ENCODE data around the gene CHM.
"Not testable (repeated sequence)": the region's sequence is repeated elsewhere in the genome, so short reads cannot be mapped to it uniquely, and the experiment has no call there.

Gene CHM

DNA sequence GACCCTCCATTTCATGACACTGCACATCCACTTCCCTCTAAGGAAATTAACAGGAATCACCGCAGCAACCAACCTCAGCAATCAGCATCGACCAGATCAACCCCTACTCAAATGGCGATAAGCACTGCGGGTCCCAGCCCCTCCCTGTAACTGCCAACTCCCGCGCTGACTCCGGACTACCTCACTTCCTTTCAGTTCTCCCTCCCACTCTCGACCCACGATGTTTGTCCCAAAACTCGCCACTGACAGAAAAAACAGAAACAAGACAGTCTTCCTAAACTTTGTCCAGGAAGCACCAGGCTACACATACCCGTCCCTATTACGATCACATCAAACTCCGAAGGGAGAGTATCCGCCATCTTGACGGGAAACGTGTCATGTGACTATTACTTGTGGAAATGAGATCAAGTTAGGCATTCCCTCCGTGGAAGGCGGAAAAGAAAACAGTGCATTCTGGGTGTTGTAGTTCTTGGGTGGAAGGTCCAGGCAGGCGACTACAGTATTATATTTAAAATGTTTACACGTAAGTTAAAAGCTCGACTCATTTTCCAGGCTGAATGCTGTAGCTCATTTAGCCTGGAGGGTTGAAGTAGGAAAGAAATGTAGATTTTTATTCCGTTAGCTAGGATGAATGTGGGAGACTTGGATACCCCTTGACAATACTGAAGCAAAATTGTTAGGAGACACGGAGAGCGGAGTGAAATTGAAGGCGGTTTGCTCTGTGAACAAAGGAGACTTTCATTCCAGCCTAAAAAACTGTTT lies at the start of gene CHM:
Gene CHM, minus strand, starts transcription at position 385 of the 762 bp plus-strand sequence. Its CDS starts 26 bp downstream, at position 359.
- peak; percentile 85 for FAIRE-seq

GRCh38 chrX:86078650-86079049 lies 31.3 kb upstream of the CHM start:
- FAIRE-seq = no peak

DNA sequence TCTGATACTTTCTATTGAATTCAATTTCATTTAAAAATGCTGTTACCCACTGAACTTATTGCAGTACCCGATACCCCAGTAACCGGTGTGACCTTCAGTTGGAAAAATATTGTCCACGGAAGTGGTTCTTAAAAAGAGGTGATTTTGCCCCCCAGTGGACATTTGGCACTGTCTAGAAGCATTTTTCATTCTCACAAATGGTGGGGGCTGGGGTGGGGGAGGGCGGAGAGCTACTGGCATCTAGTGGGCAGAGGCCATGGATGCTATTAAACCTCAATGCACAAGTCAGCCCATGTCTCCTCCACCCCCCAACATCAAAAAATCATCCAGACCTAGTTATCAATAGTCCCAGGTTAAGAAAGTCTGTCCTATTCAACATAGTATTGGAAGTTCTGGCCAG lies 19.6 kb upstream of the CHM start:
- FAIRE-seq = no peak

DNA sequence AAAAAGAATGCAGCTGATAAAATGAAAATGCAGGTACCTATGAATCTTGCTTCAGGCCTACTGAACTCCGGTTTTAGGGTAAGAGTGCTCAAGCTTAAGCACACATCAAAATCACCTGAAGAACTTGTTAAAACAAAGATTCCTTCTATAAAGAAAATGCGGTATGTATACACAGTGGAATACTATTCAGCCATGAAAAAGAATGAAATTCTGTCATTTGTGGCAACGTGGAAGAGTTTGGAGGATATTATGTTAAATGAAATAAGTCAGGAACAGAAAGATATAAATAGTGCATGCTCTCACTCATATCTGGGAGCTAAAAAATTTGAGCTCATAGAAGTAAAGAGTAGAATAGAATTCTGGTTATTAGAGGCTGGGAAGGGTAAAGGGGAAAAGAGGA lies 14.0 kb upstream of the CHM start:
- no peak for FAIRE-seq

DNA sequence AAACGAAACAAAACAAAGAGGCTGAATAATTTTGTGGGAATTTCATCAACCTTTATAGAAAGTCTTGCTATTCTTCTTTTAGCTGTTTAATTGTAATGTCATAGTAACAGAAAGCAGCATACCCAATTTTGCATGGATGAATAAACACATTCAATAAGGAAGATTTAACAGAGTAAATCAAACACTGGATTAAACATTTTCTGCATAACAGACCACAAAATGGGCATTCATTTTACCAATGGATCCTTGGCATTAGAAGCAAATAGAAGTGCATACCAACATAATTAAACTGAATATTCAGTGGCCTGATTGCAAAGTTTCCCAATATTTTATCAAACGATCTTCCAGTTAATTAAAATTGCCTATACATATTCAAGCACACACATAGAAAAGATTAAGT lies 4.4 kb upstream of the CHM start:
- FAIRE-seq = no peak

DNA sequence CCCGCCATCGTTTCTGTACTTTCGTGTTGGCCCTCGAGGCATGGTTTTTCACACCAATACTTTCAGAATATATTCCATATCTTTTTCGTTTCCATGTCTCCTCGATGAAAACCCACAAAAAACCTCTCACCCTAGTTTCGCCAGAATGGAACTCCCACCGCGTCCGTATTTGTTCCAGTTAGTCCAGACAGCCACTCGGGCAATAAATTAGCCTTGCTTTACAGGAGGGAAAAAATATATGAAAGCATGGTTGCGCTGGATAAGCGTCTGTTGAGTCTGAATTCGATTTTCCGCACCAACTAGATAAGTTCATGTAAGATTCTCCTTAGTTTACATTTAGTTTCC lies 550 bp upstream of the CHM start:
- no peak for FAIRE-seq

DNA sequence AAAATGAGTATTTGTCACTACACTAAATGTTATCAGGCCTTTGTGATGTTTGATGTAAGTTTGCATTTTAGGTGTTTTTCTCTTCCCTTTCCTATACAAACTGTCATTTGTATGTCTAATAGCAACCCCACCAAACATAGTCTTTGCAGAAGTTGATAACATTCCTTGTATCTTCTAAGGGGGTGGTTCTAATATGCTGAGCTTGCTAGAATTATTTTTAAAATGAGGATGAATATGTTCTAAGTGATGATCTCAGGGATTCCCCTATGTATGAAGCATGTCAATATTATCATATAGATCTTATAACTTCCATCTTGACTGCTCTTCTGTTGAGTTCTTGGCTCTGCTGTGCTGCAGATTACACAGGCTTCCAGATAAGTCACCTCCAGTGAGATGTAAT lies 3.1 kb downstream of the CHM start:
- FAIRE-seq = no peak

DNA sequence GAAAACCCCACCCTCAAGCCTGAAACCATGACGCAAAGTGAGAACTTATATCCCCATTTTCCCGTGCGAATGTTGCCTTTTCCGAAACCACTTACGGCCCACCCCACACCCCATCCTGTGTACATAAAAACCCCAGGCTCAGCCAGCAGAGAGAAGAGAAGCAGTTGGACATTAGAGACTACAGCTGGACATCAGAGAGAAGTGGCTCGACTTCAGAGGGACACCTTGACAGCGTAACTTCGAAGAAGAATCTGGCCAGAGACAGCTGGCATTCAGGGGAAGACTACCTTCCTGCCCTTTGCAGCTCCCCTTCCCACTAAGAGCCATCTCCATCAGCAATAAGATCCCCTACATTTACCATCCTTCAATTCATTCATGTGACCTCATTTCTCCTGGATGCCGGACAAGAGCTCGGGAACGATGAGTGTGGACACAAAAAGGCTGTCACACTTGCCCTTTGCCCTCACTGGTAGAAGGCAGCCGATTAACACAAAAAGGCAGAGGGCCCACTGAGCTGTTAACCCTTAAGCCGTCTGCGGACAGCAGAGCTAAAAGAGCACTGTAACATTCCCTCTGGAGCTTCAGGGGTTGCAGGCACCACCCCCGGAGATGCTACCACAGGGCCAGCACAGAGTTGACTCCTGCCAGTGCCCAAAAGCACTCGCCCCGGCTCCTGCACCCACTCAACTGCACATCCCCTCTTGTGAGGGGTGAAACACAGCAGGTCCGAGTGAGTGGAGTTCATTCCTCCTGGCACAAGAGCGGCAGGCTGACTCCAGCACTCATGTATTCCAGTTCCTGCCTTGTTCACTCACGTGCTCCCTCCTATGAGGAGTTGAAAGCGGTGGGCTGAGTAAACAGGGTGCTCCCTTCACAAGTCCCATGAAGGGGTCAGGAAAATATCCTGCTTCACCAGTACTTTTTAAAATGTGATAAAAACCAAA lies 7.5 kb downstream of the CHM start:
- no peak for FAIRE-seq

DNA sequence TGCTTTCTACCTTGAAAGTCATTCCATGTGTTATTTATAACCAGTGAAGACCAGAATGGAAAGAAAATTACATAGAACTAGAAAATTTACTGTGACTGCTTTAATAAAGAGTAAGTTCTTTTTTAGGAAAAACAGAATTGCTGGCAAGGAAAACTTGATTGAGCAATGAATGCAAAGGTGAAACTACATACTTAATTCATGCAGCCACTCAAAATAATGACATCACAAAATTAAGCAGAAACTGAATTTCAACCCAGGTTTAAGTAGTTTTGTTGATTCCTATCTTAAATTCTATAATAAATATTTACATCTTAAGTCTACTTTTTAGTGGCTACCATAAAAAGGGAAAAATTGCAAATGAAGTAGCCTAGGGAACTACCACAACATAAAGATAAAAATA lies 14.0 kb downstream of the CHM start:
- no peak for FAIRE-seq

GRCh38 chrX:86028681-86029080 lies 18.7 kb downstream of the CHM start:
- FAIRE-seq = no peak

- no peak for FAIRE-seq
Measured at GRCh38 chrX:86023811-86024210, 23.5 kb downstream of the CHM start.

- no peak for FAIRE-seq
Measured at GRCh38 chrX:86021652-86022289, 25.6 kb downstream of the CHM start.

- FAIRE-seq = no peak
Measured at GRCh38 chrX:86016139-86016538, 31.2 kb downstream of the CHM start.

DNA sequence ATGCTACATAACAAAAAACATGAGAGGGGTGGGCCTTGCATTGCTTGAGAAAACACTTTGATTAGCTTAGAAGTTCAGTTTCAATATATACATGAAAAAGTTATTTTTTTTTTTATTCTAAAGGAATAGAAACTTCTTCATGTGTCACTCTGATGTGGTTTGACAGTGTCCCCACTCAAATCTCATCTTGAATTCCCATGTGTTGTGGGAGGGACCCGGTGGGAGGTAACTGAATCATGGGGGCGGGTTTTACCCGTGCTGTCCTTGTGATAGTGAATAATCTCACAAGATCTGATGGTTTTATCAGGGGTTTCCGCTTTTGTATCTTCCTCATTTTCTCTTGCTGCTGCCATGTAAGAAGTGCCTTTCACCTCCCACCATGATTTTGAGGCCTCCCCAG lies 32.4 kb downstream of the CHM start:
- not testable (repeated sequence) for FAIRE-seq

DNA sequence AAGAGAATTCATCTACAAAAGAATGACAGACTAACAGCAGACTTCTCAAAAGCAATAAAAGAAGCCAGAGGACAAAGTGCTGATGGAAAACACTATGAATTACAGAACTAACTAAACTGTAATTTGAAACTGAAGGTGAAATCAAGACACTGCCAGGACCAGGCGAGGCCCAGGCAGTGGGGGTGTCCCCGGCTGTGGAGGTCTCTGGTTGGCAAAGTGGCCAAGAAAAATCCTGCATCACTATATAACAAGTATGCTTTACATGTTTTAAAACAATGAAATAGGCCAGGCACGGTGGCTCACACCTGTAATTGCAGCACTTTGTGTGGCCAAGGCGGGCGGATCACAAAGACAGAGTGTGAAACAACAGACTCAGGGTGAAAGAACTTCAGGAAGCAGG lies 32.9 kb downstream of the CHM start:
- no peak for FAIRE-seq

- no peak for FAIRE-seq
Measured at GRCh38 chrX:86013792-86014191, 33.6 kb downstream of the CHM start.

DNA sequence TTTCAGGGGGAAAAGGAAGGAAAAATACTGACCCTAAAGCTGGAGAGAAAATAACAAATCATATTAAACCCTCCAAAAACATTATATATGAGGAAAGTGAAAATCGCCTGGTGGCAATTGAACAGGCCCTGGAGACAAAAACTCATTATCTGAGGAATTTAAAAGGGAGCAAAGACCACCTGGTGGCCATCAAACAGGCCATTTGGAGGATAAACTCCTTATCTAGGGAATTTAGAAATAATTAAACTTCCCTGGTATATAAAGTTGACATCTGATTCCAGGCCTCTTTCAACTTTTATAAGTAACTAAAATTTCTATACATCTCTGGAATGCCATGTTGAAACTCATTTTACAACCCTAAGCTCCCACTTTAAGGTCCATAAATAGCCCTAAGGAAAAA lies 35.2 kb downstream of the CHM start:
- FAIRE-seq = no peak

DNA sequence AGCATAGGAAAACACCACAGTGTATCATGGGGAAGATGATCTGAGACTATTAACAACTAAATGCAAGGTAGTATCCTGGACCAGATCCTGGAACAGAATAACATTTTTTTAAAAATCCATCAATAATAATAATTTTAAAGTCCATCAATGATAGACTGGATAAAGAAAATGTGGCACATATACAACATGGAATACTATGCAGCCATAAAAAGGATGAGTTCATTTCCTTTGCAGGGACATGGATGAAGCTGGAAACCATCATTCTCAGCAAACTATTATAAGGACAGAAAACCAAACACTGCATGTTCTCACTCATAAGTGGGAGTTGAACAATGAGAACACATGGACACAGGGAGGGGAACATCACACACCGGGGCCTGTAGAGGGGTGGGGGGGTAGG lies 37.6 kb downstream of the CHM start:
- not testable (repeated sequence) for FAIRE-seq

DNA sequence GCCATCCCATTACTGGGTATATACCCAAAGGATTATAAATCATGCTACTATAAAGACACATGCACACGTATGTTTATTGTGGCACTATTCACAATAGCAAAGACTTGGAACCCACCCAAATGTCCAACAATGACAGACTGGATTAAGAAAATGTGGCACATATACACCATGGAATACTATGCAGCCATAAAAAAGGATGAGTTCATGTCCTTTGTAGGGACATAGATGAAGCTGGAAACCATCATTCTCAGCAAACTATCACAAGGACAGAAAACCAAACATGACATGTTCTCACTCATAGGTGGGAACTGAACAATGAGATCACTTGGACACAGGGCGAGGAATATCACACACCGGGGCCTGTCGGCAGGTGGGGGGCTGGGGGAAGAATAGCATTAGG lies 39.5 kb downstream of the CHM start:
- FAIRE-seq = not testable (repeated sequence)

DNA sequence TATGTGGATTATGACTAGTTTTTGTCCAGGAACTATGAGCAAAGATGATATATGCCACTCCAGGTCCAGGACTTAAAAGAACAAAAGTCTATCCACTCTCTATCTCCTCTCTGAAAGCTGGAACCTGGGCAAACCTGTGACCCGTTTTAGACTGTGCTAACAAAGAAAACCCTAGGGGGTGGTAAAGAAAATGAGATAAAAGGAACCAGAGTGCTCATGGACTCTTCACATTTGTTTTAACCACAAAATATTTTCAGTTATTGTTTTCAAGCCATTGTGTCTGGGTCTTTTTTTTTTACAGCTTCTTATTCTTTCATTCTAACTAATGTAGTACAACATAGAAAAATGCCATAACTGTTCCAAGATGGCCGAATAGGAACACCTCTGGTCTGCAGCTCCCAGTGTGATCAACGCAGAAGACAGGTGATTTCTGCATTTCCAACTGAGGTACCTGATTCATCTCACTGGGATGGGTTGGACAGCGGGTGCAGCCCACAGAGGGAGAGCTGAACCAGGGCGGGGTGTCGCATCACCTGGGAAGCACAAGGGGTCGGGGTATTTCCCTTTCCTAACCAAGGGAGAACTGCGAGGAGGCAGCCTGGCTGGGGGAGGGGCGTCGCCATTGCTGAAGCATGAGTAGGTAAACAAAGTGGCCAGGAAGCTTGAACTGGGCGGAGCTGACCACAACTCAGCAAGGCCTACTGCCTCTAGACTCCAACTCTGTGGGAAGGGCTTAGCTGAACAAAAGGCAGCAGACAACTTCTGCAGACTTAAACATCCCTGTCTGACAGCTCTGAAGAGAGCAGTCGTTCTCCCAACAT lies 45.1 kb downstream of the CHM start:
- no peak for FAIRE-seq

DNA sequence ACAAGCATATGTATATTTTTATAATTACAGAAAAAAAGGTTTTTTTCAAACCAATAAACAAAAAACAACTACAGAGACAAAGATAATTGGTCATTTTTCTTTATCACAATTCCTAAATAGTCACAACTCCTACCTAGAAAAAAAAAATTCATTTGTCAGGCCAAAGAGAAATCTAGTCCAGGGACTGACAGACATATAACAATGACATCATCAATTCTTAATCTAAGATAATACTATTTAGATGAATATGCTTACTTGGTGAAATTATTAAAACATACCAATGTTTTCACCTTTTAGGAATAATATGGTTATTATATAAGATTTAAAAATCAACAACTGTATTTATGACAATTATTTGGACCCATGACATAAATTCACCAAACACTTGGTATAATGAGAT lies 48.4 kb downstream of the CHM start:
- FAIRE-seq = no peak

GRCh38 chrX:85996555-85996954 lies 50.8 kb downstream of the CHM start:
- FAIRE-seq = no peak

DNA sequence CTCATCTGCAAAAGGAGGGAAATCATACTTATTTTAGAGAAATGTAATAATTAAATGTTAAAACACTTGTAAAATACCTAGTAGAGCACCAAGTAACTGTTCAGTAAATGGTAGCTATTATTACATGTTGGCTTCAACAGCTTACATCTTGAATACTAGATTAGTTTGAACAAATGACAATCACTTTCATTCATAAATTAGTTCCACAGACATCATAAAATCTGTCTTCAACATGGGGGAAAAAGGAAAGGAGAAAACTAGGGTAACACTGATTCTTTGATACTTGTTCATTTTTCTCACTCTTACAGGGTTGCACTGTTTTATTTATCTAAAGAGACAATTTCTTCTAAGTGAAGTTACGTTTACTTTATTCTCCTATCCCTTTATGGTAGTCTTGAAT lies 51.7 kb downstream of the CHM start:
- no peak for FAIRE-seq

Data from TTC549 (cell line).